NCI-H187 treated with DMSO at 0.1 percent for 48 hours (cell line): Measurements from ENCODE around the gene BTBD19.
"Not testable (repeated sequence)": the region's sequence is repeated elsewhere in the genome, so short reads cannot be mapped to it uniquely, and the experiment has no call there.

Experiments
- DNase-seq: peaks from one replicate; lab custom pipeline; 2025; lab: John Stamatoyannopoulos, UW

The BTBD19 gene

DNA sequence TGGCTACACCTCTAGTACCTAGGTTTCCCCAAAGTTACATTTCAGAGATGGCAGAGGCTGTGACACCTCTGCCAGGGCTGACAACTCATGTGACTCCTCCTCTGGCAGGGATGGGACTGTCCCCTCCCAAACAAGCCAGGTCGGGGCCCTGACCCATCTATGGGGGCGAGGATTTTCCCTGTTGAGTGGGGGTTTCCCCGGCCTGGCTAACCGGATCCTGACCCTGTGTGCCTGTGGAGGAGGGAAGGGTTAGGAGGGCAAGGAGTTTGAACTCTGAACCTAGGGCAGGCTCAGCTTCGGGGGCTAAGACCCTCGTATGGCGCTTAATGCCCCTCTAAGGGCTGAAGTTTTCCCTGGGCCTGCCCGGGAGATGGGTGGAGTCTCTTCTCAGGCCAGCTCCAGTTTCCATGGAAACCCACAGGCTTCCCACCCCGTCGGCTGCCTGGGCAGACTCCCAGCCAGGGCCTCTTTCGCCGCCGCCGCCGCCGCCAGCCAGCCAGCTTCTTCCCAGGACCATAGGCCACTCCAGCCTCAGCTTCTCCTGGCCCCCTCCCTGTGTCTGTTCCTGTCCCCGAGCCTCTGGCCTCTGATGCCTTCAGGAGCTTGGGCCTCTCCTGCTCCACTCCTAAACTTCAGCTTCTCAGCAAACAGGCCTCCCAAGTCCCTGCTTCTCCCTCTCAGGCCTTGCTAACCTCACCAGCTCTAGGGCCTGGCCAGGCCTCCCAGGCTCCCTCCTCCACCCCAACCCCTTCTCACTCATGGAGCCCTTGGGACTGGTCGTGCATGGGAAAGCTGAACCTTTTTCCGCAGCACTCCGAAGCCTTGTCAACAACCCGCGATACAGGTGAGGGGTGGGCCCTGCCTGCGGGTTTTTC is at the start of gene BTBD19:
BTBD19 (plus strand) TSS at position 461 of the 875 bp plus-strand sequence; CDS start at position 759, 298 bp downstream.
- no peak for DNase-seq

- DNase-seq: no peak
These were observed 49.2 kb upstream of the BTBD19 start for GRCh38 chr1:44759077-44759476.

- DNase-seq: no peak
These were observed 47.4 kb upstream of the BTBD19 start for GRCh38 chr1:44760876-44761275.

GRCh38 chr1:44766421-44766820 is 41.9 kb upstream of the BTBD19 start:
- not testable (repeated sequence) for DNase-seq

DNA sequence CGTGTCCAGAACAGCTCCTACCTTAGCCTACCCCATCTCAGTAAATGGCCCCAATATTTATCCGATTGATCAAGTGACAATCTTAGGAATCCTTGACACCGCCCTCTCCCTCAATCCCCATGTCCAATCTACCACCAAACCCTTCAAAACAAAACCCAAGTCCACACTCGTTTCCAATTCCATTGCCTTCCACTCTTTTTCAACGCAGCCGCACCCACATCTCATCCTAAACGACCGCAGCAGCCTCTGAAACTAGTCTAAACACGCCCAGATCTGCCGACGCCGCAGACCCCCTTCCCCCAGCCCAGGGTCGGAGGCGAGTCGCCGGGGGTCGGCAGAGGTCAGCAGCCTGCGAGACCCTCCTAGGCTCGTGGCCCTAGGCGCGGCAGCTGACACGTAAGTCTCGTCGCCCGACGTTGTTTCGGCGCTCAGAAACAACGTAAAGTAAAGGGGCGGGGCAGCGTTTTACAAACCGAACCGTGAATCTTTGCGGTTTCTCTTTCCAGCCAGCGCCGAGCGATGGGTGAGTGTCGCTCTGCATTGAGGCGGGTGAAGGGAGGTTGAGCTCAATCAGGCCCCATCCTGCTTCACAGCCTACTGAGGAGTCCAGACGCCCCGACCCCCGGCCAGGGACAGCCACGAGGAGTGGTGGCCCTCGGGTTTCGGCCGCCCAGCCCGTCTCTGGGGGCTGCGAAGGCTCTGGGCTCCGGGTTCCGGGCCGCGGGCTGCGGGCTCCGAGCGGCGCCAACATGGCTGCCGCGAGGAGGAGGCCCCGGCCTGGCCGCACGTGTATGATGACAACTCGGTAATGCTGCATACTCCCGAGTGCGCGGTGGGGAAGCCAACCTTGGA is 33.0 kb upstream of the BTBD19 start, which contains the start of gene RPS8:
RPS8 (plus strand) TSS at position 463 of the 852 bp plus-strand sequence; CDS start at position 520, 57 bp downstream.
- DNase-seq: peak; percentile 69

- DNase-seq: no peak
These were observed 32.2 kb upstream of the BTBD19 start for GRCh38 chr1:44775930-44776729.

GRCh38 chr1:44776730-44777068 is 31.6 kb upstream of the BTBD19 start:
- DNase-seq: no peak

DNA sequence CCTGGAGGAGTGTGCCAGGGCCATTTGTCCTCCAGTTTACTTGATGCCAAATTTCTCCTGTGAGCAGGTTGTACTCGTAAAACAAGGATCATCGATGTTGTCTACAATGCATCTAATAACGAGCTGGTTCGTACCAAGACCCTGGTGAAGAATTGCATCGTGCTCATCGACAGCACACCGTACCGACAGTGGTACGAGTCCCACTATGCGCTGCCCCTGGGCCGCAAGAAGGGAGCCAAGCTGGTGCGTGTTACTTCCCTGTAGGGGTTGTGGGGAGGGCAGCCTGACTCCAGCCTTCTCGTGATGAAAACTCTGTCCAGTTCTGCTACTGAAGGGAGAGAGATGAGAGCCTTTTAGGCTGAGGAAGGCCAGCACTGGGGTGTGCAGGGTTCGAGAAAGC is 30.8 kb upstream of the BTBD19 start:
- no peak for DNase-seq

- no peak for DNase-seq
These were observed 30.2 kb upstream of the BTBD19 start for GRCh38 chr1:44777969-44778635.

- DNase-seq: no peak
These were observed 29.4 kb upstream of the BTBD19 start for GRCh38 chr1:44778705-44779576.

DNA sequence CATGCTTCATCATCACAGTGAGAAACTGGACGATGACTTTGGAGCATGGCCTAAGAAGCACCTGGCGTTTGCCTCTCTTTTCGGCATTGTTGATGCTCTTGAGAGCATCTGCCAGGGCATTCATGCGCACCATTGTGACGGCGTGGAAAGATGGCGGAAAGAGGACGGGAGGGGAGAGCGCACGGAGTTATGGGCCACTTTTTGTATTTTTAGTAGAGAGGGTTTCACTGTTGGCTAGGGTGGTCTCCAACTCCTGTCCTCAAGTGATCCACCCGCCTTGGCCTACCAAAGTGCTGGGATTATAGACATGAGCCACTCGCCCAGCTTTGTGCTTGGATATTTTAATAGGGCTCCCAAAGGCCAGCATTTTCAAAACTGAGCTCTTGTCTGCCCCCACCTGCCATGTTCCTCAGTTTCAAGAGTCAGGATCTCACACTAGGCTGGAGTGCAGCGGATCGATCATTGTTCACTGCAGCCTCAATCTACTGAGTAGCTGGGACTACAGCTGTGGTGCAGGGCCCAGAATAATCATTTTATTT is 27.7 kb upstream of the BTBD19 start:
- DNase-seq: no peak

DNA sequence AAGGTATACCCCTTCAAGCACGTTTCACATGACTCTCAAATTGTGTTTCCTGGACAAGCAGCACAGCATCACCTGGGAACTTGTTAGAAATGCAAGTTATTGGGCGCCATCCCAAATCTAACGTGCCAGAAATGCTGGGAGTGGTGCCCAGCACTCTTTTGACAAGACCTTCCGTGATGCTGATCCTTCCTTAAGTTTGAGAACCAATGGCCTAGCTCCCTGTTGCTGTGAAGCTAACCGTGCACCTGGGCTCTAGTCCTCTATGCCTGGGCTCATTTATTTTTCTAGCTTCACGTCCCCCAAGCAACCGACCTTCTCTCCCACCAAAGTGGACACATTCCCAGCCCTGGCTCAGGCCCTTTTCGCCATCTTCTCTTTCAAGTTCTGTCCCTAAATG is 24.6 kb upstream of the BTBD19 start:
- DNase-seq: no peak

DNA sequence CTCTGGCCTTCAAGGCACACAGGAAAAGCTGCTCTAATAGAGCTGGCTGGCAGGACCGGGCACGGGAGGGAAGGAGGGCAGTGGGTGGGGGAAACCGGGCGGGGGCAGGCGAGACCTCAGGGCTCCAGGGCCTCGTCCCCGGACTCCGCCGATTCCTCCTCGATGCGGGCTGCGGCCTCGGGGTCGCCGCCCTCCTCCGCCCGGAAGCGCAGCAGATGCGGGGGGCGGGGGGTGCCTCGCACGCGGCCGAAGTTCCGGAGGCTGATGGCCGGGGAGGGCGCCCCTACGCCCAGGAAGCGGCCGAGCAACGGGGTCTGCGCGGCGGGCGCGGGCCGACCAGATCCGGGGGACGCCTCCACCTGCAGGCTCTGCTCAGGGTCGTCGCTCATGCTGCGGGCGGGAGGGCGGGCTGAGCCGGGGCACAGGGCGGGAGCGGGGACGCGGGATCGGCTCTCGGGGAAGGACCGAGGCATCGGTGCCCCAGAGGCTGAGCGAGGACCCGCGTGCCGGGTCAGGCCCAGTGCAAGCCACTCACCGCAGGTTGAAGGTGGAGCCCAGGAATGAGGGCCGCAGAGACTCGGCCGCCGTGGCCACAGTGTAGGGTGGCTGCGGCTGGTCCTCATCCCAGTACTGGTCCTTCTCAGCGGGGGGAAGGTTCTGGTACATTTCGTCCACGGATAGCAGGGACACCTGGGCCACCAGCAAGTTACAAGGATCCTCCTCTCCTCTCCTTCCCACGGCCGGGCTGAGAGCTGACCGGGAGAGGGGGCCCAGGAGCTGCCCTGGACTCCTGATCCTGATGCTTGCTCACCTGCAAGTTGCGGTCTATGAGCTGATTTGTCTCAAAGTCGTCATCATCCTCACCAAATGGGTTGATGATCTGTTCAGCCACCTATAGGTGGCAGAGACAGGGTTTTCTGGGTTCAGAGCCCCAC is 24.0 kb upstream of the BTBD19 start:
- no peak for DNase-seq

- no peak for DNase-seq
These were observed 23.3 kb upstream of the BTBD19 start for GRCh38 chr1:44785029-44785380.

DNA sequence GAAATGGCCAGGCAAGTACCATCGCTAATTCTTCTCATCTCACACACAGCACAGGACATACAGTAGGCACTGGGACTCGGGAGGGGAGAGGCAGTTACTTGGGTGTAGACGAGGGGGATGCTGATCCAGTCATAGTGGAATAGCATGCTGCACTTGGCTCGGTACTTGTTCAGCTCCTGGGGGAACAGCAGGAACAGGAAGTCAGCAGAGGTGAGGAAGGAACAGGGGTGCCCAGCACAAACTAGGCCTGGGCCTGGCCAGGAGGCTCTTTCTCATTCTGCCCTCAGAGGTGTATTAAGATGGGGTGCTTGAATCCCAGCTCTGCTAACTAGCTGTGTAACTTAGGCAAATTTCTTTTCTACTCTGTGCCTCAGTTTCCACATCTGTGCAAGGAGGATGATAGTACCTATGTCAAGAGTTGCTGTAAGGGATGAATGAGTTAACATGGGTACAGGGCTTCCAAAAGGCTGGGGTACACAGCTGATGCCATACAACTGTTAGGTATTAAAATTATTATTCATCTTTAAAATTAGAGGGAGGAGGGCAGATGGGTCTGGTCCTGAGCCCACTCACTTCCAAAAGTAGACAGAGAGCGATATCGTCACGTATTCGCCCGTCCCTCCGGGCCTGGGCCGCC is 22.7 kb upstream of the BTBD19 start:
- no peak for DNase-seq

DNA sequence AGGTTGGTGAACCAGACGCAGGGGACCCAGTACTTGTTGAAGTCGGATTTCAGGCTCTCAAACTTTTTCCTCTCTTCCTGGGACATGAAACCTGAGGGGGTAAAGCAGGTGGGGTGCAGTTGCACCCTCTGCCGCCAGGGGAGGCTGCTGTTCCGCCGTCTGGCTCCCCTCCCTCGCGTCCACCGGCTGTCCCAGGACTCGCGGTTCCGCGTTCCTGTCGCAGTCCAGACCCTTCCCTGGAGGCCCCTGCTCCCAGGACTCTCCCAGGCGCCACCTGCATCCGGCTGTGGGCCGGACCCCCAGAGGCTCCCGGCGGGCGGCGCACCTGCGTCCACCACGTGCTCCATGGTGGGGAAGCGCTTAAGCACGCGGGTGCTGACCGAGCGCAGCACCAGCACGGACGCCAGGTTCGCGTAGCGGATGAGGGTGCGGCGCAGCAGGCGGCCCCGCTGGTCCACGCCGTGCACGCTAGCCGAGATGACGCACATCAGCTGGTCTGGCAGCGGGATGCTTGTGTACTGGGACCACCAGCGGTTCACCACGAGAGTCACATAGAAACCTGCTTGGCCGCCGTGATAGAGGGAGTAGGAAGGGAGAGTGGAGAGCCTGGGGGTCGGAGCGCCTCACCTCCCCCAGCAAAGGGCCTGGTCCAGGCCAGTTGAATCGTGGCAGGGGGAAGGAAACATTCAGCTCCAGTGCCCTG is 22.0 kb upstream of the BTBD19 start:
- DNase-seq: no peak

GRCh38 chr1:44786841-44787426 is 21.4 kb upstream of the BTBD19 start:
- DNase-seq: no peak

DNA sequence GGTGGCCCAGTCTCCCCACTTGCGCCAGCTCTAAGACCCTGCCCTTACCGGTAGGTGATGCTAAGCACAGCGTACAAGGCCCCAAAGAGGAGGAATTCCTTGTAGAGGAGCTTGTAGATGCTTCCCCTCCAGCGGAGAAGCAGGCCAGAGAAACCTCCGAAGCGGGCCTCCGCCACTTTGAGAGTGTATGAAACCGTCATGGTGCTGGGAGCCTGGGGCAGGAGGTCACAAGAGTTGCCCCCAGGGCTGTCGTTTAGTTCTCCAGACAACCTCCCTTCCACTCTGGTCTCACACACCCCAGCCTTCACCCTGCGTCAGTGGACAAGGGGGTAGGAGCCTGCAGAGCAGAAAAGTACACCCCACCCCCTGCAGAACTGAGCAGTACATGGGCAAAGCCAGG is 20.8 kb upstream of the BTBD19 start:
- DNase-seq: no peak
